Measurements from ENCODE around the gene COMMD8.

DNA sequence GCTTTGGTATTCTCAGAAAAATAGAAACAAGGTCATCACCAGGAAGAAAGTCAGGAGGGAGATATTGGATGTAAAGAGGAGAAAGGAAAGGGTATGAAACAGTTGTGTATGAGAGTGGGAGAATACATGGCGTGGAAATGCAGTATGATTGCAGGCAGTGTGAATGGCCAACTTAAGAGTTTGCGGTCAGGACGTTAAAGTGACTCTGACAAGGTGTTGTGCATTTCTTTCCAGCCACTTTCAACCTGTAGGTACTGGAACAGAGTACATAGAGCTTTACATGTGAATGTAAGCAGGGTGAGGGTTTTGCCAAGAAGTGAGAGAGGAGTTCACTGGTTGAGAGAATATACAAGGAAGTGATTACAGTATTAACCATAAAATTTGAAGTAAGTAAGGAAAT is 37.3 kb upstream of the COMMD8 start:
- TF ChIP-seq, protein P1, sequence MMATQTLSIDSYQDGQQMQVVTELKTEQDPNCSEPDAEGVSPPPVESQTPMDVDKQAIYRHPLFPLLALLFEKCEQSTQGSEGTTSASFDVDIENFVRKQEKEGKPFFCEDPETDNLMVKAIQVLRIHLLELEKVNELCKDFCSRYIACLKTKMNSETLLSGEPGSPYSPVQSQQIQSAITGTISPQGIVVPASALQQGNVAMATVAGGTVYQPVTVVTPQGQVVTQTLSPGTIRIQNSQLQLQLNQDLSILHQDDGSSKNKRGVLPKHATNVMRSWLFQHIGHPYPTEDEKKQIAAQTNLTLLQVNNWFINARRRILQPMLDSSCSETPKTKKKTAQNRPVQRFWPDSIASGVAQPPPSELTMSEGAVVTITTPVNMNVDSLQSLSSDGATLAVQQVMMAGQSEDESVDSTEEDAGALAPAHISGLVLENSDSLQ (IDR thresholded peaks at IDR 0.05) = no peak
- TF ChIP-seq FOXK2 (IDR thresholded peaks at IDR 0.05) = no peak
- no peak for TF ChIP-seq SP1 (IDR thresholded peaks at IDR 0.05)
- TF ChIP-seq TARDBP (IDR thresholded peaks at IDR 0.05) = no peak
- no peak for TF ChIP-seq HDGF (IDR thresholded peaks at IDR 0.05; ENCODE audit: borderline replicate concordance)
- no peak for TF ChIP-seq SUZ12 (IDR thresholded peaks at IDR 0.05)
- TF ChIP-seq FOXA1 (IDR thresholded peaks at IDR 0.05) = no peak
- no peak for TF ChIP-seq FOXM1 (IDR thresholded peaks at IDR 0.05; ENCODE audit: borderline replicate concordance)
- no peak for TF ChIP-seq ELF4 (IDR thresholded peaks at IDR 0.05)
- no peak for TF ChIP-seq CTBP1 (IDR thresholded peaks at IDR 0.05; ENCODE audit: borderline replicate concordance)
- no peak for TF ChIP-seq LEF1 (IDR thresholded peaks at IDR 0.05; ENCODE audit: borderline replicate concordance)
- TF ChIP-seq ZNF384 (IDR thresholded peaks at IDR 0.05) = no peak
- TF ChIP-seq ARNT (IDR thresholded peaks at IDR 0.05) = no peak
- TF ChIP-seq BHLHE40 (IDR thresholded peaks at IDR 0.05; ENCODE audit: borderline replicate concordance) = no peak
